ENCODE results near the gene NUP160.

- TF ChIP-seq CTCF (IDR thresholded peaks at IDR 0.05) (no peak), POLR2A (IDR thresholded peaks at IDR 0.05) (no peak)
Measured at GRCh38 chr11:47778878-47779483, 69.2 kb downstream of the NUP160 start.

Data from thyroid gland (tissue), 4 donors.